Astrocyte of the cerebellum (primary cell): ENCODE measurements around the gene EPHA2.
A peak's percentile ranks its signal among the peaks of the same experiment; 100 is the strongest.

Experiments
- DNase-seq: peaks from one replicate; pipeline ENCODE4 v3.0.0-alpha.2; 2011; ENCODE audit warnings: low read depth
- H3K4me3 ChIP-seq: 2 replicates; pipeline ENCODE4 v1.5.1; 2011; ENCODE audit warnings: mild to moderate bottlenecking, low read depth, low read length, moderate library complexity
- CTCF ChIP-seq: IDR thresholded peaks from 2 replicates; pipeline ENCODE4 v1.5.1; 2012; ENCODE audit warnings: low read length, low read depth, moderate library complexity, mild to moderate bottlenecking; ENCODE audit errors: missing control alignments
- in situ Hi-C: cut with HindIII; loops from 2 replicates; pipeline ENCODE4 v1.10.0; 2017; ENCODE audit warnings: low sequenced_read_pairs

Gene EPHA2

GRCh38 chr1:16140068-16140596, 15.7 kb downstream of the EPHA2 start:
- DNase-seq, result no peak
- TF ChIP-seq CTCF, result no peak
- H3K4me3 ChIP-seq, result no peak overlapping the region
- in situ Hi-C loops, result no loop called here

GRCh38 chr1:16139473-16139962, 16.4 kb downstream of the EPHA2 start:
- H3K4me3 ChIP-seq, result no peak overlapping the region

GRCh38 chr1:16138772-16139221, 17.1 kb downstream of the EPHA2 start:
- in situ Hi-C loops, result no loop called here
- no peak overlapping the region for H3K4me3 ChIP-seq
- DNase-seq, result no peak
- no peak for TF ChIP-seq CTCF

More at GRCh38 chr1:16139473-16139962, 16.4 kb downstream of the EPHA2 start:
- peak; percentile 14 for TF ChIP-seq CTCF
- DNase-seq, result peak; percentile 89
- in situ Hi-C loops, result no loop called here

- in situ Hi-C loops, result no loop called here
- TF ChIP-seq CTCF, result no peak
- DNase-seq, result no peak
- H3K4me3 ChIP-seq, result no peak overlapping the region
Measured at GRCh38 chr1:16137890-16138467, 17.9 kb downstream of the EPHA2 start.

GRCh38 chr1:16135501-16135900, 20.4 kb downstream of the EPHA2 start:
- DNase-seq, result no peak
- TF ChIP-seq CTCF, result no peak
- in situ Hi-C loops, result no loop called here
- no peak overlapping the region for H3K4me3 ChIP-seq

- DNase-seq, result no peak
- no peak overlapping the region for H3K4me3 ChIP-seq
- no peak for TF ChIP-seq CTCF
- in situ Hi-C loops, result no loop called here
Measured at GRCh38 chr1:16134906-16135305, 21.0 kb downstream of the EPHA2 start.
